CD4-positive, alpha-beta T cell treated with Interleukin-1 beta for 1 hour (primary cell): ENCODE measurements around the gene HS3ST3A1.

Experiments
- DNase-seq, 2 donors: peaks; one replicate each; pipeline ENCODE4 v3.0.0-alpha.2; 2020 to 2022

The HS3ST3A1 gene

DNA sequence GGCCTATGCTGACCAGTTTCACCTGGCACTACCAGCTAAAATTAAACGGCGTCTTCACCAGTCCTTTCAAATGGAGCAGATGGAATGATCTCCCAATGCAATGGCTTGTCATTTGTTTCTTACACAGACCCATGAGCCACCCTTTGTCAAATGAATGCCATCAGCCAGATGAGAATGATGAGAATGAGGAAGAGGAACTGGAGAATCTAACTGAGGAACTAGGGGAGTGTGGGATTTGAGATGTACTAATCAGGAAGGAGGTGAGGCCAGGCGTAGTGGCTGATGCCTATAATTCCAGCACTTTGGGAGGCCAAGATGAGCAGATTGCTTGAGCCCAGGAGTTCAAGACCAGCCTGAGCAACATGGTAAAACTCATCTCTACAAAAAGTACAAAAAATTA lies 116.4 kb downstream of the HS3ST3A1 start:
- no peak for DNase-seq

DNA sequence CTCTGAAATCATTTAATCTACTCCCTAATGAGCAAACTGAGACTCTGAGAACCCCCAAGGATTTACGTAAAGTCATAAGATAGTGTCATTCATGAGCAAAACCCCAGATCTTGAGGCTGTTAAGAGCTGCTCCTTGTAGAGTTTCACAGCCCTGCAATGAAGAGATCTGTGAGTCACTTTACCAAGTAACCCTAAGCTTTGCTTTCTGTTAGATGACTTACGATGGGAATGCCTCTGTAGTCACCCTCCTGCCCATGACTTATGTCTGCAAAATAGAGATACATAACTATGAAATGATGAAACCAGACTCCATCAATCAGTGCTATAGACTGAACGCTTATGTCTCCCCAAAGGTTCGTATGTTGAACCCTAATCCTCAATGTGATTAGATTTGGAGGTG lies 117.7 kb downstream of the HS3ST3A1 start:
- DNase-seq: no peak

DNA sequence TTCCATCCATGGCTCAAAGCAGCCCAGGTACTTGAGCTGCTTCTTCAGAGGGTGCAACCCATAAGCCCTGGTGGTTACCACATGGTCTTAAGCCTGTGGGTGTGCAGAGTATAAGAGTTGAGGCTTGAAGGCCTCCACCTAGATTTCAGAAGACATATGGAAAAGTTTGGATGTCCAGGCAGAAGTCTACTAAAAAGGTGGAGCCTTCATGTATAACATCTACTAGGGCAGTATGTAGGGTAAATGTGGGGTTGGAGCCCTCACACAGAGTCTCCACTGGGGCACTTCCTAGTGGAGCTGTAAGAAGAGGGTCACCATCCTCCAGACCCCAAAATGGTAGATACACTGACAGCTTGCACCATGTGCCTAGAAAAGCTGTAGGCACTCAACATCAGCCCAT lies 120.9 kb downstream of the HS3ST3A1 start:
- no peak for DNase-seq

DNA sequence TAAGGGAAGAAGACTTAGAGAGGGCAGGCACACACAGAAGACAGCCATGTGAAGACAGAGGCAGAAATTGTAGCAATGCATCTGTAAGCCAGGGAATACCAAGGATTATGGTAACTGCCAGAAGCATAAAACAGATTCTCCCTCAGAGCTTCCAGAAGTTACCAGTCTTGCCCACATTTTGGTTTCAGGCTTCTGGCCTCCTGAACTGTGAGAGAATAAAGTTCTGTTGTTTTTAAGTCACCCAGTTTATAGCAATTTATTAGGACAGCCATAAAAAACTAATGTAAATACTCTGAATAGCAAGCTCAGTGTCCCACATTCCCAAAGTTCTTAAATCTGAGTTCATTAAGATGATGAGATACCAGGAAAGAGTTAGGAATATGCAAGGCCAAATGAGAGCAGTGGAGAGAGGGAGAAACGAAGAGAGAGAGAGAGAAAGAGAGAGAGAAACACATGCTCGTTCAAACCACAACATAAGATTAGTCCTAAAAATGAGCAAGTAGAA lies 123.4 kb downstream of the HS3ST3A1 start:
- DNase-seq: no peak

DNA sequence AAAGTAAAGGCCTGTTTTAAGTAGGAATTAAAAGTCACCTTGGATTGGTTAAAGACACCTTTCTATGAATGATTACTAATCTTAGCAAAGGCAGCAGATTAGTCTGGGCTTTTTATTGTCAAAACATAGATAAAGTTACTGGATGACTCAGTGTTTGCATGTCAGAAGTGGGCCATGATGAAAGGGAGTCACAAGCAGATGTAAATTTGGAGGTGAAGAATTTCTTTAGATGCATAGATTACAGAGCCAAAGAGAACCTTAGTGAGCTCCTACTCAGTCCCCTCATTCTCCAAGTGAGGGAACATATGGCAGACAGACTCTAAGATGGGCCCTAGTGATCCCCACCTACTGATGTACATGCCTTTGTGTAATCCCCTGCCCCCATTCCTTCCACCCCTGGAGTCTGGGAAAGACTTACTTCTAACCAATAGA lies 124.5 kb downstream of the HS3ST3A1 start:
- no peak for DNase-seq

DNA sequence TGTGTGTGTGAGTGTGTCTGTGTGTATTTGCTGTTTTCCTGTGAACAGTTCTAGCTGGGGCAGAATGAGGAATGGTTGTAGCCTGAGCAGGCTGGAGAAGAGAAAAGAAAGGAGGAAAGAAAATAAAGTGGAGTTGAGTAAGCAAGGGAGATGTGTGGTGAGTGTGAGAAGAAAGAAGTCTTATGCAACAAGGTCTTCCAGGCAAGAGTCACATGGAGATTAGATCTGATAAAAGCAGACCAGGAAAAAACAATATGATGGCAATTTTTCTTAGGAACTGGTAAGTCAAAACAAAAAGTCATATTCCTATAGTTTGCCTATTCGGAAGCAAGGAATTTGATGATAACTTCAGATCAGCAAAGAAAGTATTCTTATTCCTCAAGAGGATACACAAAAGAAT lies 125.0 kb downstream of the HS3ST3A1 start:
- no peak for DNase-seq

DNA sequence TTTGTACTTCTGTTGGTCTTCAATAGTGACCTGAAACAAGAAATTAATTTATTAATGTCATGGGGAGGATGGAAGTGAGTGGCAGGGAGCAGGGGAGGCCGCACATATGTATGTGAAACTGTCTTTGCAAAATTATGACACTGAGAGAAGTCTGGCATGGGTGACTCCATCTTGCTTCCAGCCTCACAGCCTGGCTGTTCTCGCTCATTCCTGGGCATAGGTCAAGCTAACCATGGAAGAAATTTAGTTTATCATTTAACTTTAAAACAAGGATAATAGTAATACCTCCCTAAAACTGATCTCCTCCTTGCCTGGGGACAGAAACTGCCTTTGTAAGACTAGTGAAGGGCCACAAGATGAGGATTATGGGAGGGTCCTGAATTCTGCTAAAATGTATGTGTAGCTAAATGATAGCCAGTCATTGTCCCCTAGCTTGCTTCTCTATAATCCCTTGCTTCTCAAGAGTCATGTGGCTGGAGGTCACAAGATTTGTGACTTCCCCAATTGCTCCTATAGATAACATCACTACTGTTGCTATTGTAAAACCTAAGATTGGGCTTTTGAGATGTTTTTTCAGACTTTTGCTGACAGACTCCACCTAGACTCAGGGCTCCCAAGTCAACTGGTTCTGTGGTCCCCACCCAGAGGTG lies 126.0 kb downstream of the HS3ST3A1 start:
- no peak for DNase-seq

DNA sequence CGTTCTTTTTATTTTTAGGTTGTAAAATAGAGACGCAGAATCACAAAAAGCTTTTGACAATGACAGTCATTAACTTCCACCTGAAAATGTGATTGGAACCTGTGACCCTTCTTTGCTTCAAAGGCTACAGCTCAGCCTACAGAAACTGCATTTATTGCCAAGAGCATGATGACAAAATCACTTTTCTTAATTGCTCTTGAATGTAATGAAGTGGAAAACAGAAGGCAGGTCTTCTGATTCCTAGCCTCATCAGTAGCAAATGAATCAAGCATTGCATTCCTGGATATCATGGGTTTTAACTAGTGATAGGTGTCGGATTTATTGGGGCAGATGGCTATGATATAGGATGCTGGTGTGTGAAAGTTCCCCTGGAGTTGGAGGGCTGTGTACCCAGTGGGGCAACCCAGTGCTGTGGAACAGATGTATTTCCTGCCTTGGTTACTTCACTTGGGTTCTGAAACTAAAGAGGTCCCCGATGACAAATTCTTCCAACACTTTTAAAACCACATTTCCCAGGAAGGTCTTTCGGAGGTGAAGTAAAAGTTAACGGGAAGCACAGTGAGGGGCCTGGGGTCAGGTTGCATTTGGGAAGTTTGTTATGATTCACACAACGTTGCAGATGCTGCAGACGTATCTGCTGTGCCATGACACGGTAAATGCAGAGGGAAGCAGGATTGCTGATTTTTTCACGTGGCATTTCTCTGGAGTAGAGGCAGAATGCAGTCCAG lies 127.5 kb downstream of the HS3ST3A1 start:
- DNase-seq: no peak

DNA sequence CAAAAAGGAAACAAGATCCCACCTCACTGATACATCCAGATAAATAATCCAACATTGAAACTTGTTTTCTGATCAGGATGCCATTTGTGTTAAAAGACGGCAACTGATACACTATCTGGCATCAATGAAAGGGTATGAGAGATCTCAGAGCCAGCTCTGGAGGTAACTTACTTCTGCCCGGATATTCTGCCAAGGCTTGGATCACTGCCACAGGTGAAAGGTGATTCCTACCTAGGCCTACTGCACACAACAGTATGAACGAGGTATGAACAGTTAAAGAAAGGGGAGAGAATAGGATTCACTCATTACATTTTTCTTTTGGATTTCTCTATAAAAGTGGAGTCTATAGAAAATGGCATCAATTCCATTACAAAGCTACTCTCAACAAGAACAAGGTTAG lies 136.1 kb downstream of the HS3ST3A1 start:
- no peak for DNase-seq

DNA sequence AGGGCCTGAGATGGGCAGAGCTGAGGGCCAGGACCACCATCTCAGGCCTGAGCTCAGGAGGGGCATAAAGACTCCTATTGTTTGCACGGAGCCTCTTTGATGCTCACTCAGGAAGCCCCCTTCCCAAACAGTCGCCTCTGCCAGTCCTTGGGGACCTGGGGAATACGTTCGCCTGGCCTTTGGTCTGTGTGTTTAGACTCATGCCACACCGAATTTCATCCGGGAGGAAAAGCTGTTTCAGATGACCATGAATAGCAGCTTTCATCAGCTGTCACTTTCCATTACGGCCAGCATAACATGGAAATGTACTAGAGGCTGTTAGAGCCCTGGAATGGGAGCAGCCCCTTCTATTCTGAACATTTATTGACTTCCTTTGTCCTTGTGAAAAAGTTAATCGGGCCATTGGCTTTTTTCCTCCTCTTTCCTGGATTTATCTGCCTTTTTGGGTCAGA lies 139.0 kb downstream of the HS3ST3A1 start:
- DNase-seq: no peak

DNA sequence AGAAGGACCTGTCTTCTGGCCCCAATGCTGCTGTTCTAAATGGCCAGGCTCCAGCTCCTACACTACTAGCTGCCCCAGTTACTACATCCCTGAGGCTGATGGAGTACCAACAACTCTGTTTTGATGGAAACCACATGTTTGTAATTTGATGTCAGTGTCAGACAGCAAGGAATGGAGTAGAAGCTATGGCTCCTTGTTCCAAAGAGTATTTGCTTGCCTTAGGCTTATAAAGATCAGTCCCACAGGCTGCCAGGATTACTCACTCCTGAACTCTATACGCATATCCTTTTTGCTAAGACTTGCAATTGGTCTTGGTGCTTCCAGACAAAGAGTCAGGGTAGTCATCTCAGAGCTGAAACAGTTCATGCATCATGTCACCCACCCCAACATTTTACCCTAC lies 139.6 kb downstream of the HS3ST3A1 start:
- DNase-seq: no peak

DNA sequence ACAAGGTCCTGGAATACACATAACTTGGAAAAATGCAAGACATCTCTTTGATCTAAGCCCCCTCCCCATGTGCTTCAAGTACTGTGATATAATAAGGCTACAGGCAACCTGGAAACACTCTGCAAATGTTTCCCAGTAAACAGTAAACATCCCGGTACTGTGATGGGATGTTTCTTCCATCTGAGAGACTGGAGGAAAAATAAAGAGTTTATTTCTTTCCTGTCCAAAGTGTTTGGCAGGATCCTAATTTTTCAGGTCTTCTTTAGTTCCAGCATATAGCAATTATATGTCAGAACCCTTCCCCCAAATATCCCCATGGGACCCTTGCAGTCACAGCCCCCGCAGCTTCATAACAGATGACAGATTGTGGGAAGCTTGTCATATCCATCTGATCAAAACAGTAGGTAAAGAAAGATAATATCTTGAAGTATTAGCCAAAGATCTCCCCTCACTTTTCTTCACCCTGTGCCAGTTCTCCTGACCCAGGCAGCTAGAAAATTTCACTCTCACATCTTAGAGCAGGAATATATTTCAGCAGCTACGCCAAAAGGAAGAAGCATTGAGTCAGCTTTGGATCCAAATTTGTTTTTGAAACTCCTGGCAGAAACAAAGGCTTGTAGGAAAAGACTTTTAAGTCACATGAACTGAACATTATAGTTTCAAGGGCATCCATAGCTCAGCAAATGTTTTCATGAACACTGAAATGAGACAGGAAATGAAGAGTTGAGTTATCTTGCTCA lies 141.3 kb downstream of the HS3ST3A1 start:
- DNase-seq: no peak

DNA sequence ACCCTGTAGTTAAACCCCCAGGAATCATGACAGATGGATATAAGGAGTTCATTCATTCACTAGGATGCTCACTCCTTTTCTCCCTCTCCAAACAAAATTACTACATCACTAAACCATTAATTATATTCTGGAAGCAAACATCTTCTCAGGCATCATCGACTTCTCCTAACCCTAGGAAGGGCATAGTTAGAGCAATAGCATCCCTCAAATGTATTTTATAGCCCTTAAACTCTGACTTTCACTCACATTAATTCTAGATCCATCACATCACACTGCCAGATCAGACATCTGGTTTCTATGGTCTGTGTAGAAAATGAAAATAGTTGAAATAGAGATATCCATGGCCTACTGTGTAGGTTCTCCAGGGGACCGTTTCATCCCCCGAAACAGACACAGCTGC lies 143.9 kb downstream of the HS3ST3A1 start:
- no peak for DNase-seq
